PC-9 (cell line): ENCODE data around the gene HMGCL. TPM values are rescaled to one million over a fixed set of nuclear protein-coding genes. Genes with fewer than 3 reads are reported as not detected.

Experiments
- BruUV-seq: library from RNA; stranded (reverse); fragments of 400-500 nt; replicated peaks from 2 replicates; lab custom pipeline; 2021; lab: Mats Ljungman, UMichigan
- CTCF ChIA-PET: fragments of 300-600 bp; sonication (Branson Sonifier 250); formaldehyde crosslinking; loops from one replicate; lab custom pipeline; 2022; ENCODE audit warnings: antibody characterized with exemption; lab: Charles Lee
- POLR2A ChIA-PET: fragments of 300-600 bp; sonication (Branson Sonifier 250); formaldehyde crosslinking; loops from one replicate; lab custom pipeline; 2022; ENCODE audit warnings: antibody characterized with exemption; ENCODE audit not compliant: unreplicated experiment; lab: Charles Lee
- DNase-seq, 2 experiments: peaks; one replicate each; pipeline versions ENCODE4 v3.0.0 to v3.0.0-alpha.2; 2015 to 2022; ENCODE audit warnings: mixed read lengths in 1 of 2
- H2AFZ ChIP-seq: fragments of 200-600 bp; sonication (generic); 2 replicates; pipeline ENCODE4 v1.8.1; 2017; ENCODE audit warnings: antibody characterized with exemption
- H3F3A ChIP-seq: fragments of 200-600 bp; sonication (generic); 2 replicates; pipeline ENCODE4 v1.8.1; 2017; ENCODE audit warnings: antibody characterized with exemption, mild to moderate bottlenecking, low read depth; ENCODE audit not compliant: insufficient read depth
- H3K27ac ChIP-seq: fragments of 200-600 bp; sonication (generic); 2 replicates; pipeline ENCODE4 v1.6.1; 2016; ENCODE audit warnings: mixed run types
- H3K27me3 ChIP-seq: fragments of 200-600 bp; sonication (generic); 2 replicates; pipeline ENCODE4 v1.6.1; 2016; ENCODE audit warnings: low read depth, mixed run types; ENCODE audit not compliant: insufficient read depth
- H3K36me3 ChIP-seq: fragments of 200-600 bp; sonication (generic); 2 replicates; pipeline ENCODE4 v1.6.1; 2016; ENCODE audit warnings: low read depth, mixed run types
- H3K4me1 ChIP-seq: fragments of 200-600 bp; sonication (generic); replicated peaks from 2 replicates; pipeline ENCODE4 v1.6.1; 2016; ENCODE audit warnings: mixed run types; ENCODE audit not compliant: insufficient read depth
- H3K4me2 ChIP-seq: fragments of 200-600 bp; sonication (generic); 2 replicates; pipeline ENCODE4 v1.6.1; 2017; ENCODE audit warnings: mixed run types
- H3K4me3 ChIP-seq: fragments of 200-600 bp; sonication (generic); 2 replicates; pipeline ENCODE4 v1.6.1; 2016; ENCODE audit warnings: mixed run types
- H3K79me2 ChIP-seq: fragments of 200-600 bp; sonication (generic); 2 replicates; pipeline ENCODE4 v1.6.1; 2017; ENCODE audit warnings: low read depth, mixed run types
- H3K9me2 ChIP-seq: fragments of 200-600 bp; sonication (generic); 2 replicates; pipeline ENCODE4 v1.8.1; 2017; ENCODE audit warnings: mild to moderate bottlenecking; ENCODE audit not compliant: insufficient read depth
- H3K9me3 ChIP-seq: fragments of 200-600 bp; sonication (generic); 2 replicates; pipeline ENCODE4 v1.8.1; 2016; ENCODE audit warnings: low read depth; ENCODE audit not compliant: insufficient read depth
- H4K20me1 ChIP-seq: fragments of 200-600 bp; sonication (generic); 2 replicates; pipeline ENCODE4 v1.8.1; 2017; ENCODE audit not compliant: insufficient read depth
- EZH2 ChIP-seq: fragments of 200-600 bp; sonication (generic); IDR thresholded peaks from 2 replicates; pipeline ENCODE4 v1.8.0; 2017; ENCODE audit warnings: antibody characterized with exemption, low read depth
- intact Hi-C: fragments of 100-400 bp; cut with micrococcal nuclease; formaldehyde crosslinking; loops from one replicate; pipeline ENCODE4 v1.10.0; 2022; ENCODE audit not compliant: unreplicated experiment
- total RNA-seq: library from RNA; stranded (reverse); gene quantifications from 2 replicates; pipeline ENCODE4 v1.2.3, GENCODE V29; 2021
- TF ChIP-seq, protein P1 (sequence below): fragments of 200-600 bp; sonication (generic); conservative IDR thresholded peaks from 2 replicates; pipeline ENCODE4 v1.6.1; 2017; ENCODE audit warnings: mixed run types, antibody characterized with exemption, mild to moderate bottlenecking, moderate library complexity

Gene HMGCL
- total RNA-seq, 1 experiment from 2014 or later, result 43.2 TPM

DNA sequence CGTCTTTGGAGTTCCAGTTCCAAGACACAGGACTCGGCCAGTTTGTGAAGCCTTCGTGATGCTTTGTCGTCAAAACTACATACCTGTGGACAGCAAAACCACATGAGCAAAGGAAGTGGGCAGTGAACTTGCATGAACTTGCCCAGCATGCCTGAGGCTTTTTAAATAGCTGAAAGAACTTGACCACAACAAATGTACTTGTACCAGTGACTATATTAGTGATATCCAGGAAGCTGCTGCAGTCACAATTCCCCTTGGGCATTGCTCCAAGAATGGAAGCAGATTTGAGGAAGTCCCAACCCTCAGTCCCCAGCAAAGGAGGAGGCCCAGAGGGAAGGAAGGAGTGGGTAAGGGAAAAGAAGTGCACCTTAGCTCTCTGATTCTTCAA, 40.3 kb upstream of the HMGCL start:
- ChIA-PET POLR2A (interaction anchor here (0.5 to 0.7 kb wide), 8 partner anchors 38 to 835 kb away, joined by 3 to 8 read pairs (median 5); partner anchors contain the start of gene HMGCL), CTCF (interaction anchor here (1.0 kb wide), 1 partner anchor 74 kb away, joined by 3 read pairs; the partner anchor contains the start of gene LYPLA2)
- H3K9me2 ChIP-seq, result no peaks in the 10 kb centered on the region
- DNase-seq, result peak; percentile 76 to 93
- no peaks in the 10 kb centered on the region for H3K27me3 ChIP-seq
- H3K4me2 ChIP-seq, result peak overlapping the region; percentile 18; the same call in 1 of the 2 replicates
- H3K4me3 ChIP-seq, result no peak overlapping the region
- no peaks in the 10 kb centered on the region for H3K36me3 ChIP-seq
- no peaks in the 10 kb centered on the region for H3K9me3 ChIP-seq
- no peaks in the 10 kb centered on the region for H3K79me2 ChIP-seq
- H3K27ac ChIP-seq, result no peak overlapping the region
- H2AFZ ChIP-seq, result no peak overlapping the region
- BruUV-seq, result no TSS peak
- intact Hi-C loops, result loop anchor here (1.0 to 5.0 kb wide), 2 partner anchors 40 to 92 kb away; partner anchors contain the start of genes HMGCL and PNRC2
- peaks cover 21% of the 10 kb centered on the region for H3K4me1 ChIP-seq
- no peaks in the 10 kb centered on the region for H4K20me1 ChIP-seq
- TF ChIP-seq, protein P1, sequence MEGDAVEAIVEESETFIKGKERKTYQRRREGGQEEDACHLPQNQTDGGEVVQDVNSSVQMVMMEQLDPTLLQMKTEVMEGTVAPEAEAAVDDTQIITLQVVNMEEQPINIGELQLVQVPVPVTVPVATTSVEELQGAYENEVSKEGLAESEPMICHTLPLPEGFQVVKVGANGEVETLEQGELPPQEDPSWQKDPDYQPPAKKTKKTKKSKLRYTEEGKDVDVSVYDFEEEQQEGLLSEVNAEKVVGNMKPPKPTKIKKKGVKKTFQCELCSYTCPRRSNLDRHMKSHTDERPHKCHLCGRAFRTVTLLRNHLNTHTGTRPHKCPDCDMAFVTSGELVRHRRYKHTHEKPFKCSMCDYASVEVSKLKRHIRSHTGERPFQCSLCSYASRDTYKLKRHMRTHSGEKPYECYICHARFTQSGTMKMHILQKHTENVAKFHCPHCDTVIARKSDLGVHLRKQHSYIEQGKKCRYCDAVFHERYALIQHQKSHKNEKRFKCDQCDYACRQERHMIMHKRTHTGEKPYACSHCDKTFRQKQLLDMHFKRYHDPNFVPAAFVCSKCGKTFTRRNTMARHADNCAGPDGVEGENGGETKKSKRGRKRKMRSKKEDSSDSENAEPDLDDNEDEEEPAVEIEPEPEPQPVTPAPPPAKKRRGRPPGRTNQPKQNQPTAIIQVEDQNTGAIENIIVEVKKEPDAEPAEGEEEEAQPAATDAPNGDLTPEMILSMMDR, result no peak
- no peak for TF ChIP-seq EZH2
- peaks cover 12% of the 10 kb centered on the region; the same call in 1 of the 2 replicates for H3F3A ChIP-seq

DNA sequence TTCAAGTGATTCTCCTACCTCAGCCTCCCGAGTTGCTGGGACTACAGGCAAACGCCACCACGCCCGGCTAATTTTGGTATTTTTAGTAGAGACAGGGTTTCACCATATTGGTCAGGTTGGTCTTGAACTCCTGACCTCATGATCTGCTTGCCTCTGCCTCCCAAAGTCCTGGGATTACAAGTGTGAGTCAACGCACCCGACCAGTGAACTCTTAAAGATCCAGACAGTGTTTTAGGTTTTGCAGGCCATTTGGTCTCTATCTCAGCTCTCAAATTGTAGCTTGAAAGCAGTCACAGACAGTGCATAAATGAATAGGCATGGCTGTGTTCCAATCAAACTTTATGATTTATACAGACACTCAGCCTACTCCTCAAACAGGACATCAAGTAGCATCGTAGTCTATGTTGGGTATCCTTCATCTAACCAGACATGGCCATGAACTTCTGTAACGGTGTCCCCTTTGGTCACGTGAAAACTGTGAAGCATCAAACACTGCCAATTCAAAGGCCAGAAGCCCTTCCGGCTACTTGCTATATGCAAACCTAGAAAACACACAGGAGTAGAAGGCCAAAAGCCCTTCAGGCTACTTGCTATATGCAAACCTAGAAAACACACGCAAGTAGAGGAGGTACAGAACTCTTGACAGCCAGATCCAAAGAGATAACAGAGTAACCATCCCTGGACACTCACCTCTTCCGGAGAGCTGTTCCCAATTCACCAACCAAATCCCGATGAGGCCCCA, 39.7 kb upstream of the HMGCL start:
- Histone ChIP-seq H3F3A (peaks cover 12% of the 10 kb centered on the region; the same call in 1 of the 2 replicates), H3K9me3 (no peaks in the 10 kb centered on the region), H3K9me2 (no peaks in the 10 kb centered on the region), H3K27ac (no peak overlapping the region), H3K4me2 (peak overlapping the region; percentile 18; the same call in 1 of the 2 replicates), H2AFZ (no peak overlapping the region), H3K27me3 (no peaks in the 10 kb centered on the region), H3K79me2 (no peaks in the 10 kb centered on the region), H4K20me1 (no peaks in the 10 kb centered on the region), H3K4me3 (no peak overlapping the region), H3K4me1 (peaks cover 21% of the 10 kb centered on the region), H3K36me3 (no peaks in the 10 kb centered on the region)
- no peak for DNase-seq
- TF ChIP-seq, protein P1, result no peak
- TF ChIP-seq EZH2, result no peak
- BruUV-seq, result no TSS peak
- intact Hi-C loops, result loop anchor here (1.0 to 5.0 kb wide), 2 partner anchors 40 to 92 kb away; partner anchors contain the start of genes HMGCL and PNRC2
- POLR2A ChIA-PET, result interaction anchor here (0.5 to 0.7 kb wide), 5 partner anchors 39 to 181 kb away, joined by 3 to 8 read pairs (median 6); partner anchors contain the start of gene HMGCL
- CTCF ChIA-PET, result interaction anchor here (1.0 kb wide), 1 partner anchor 74 kb away, joined by 3 read pairs; the partner anchor contains the start of gene LYPLA2

DNA sequence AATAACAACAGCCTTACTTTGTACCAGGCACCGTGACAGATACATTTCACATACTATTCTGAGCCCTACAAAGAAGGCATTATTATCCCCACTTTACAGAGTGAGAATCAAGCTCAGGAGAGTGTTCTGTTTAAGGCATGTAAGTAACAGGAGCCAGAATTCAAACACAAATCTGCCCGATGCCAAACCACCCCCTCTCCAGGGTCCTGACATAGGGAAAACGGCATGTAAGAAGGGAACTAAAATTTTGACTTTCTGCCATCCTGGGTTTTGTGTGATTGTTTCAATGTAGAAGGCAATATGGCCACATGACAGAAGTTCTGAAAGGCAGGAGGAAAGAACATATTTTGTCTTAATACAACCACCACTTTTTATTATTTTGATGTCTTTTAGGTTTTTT, 37.4 kb upstream of the HMGCL start:
- ChIA-PET CTCF (interaction anchor here (0.5 to 0.6 kb wide), 2 partner anchors 61 to 586 kb away, joined by 3 to 6 read pairs; no protein-coding TSS in a partner anchor), POLR2A (interaction anchor here (0.6 kb wide), 1 partner anchor 87 kb away, joined by 7 read pairs; no protein-coding TSS in a partner anchor)
- intact Hi-C loops, result no loop called here
- Histone ChIP-seq H3F3A (peaks cover 12% of the 10 kb centered on the region; the same call in 1 of the 2 replicates), H3K27ac (no peak overlapping the region), H4K20me1 (no peaks in the 10 kb centered on the region), H3K9me3 (no peaks in the 10 kb centered on the region), H3K9me2 (no peaks in the 10 kb centered on the region), H3K4me2 (no peak overlapping the region), H3K4me3 (no peak overlapping the region), H2AFZ (no peak overlapping the region), H3K36me3 (no peaks in the 10 kb centered on the region), H3K27me3 (no peaks in the 10 kb centered on the region), H3K4me1 (peaks cover 21% of the 10 kb centered on the region), H3K79me2 (no peaks in the 10 kb centered on the region)
- TF ChIP-seq EZH2, result no peak
- TF ChIP-seq, protein P1, result no peak
- BruUV-seq, result no TSS peak
- DNase-seq, result no peak
